DOHH2 (cell line): Measurements from ENCODE around the gene UNC93B1.
"Not testable (repeated sequence)": the region's sequence is repeated elsewhere in the genome, so short reads cannot be mapped to it uniquely, and the experiment has no call there.

Experiments
- H3F3A ChIP-seq: fragments of 200-600 bp; sonication (generic), shearing (Covaris generic); 2 replicates; pipeline ENCODE4 v1.6.0; 2016; ENCODE audit warnings: antibody characterized with exemption, mild to moderate bottlenecking; ENCODE audit not compliant: control insufficient read depth, insufficient read depth
- H3K27ac ChIP-seq: fragments of 200-600 bp; sonication (generic); 2 replicates; pipeline ENCODE4 v1.5.1; 2014; ENCODE audit warnings: low read depth, mild to moderate bottlenecking, low read length, moderate library complexity
- H3K27me3 ChIP-seq: fragments of 200-600 bp; sonication (generic); 2 replicates; pipeline ENCODE4 v1.6.1; 2014; ENCODE audit warnings: mild to moderate bottlenecking, low read length, mixed read lengths; ENCODE audit not compliant: control insufficient read depth
- H3K36me3 ChIP-seq: fragments of 200-600 bp; sonication (generic); 2 replicates; pipeline ENCODE4 v1.6.1; 2014; ENCODE audit warnings: mild to moderate bottlenecking, low read length, moderate library complexity, mixed read lengths; ENCODE audit not compliant: control insufficient read depth
- H3K4me1 ChIP-seq: fragments of 200-600 bp; sonication (generic); 2 replicates; pipeline ENCODE4 v1.6.1; 2014; ENCODE audit warnings: mild to moderate bottlenecking, low read length, mixed read lengths; ENCODE audit not compliant: control insufficient read depth
- H3K4me2 ChIP-seq: fragments of 200-600 bp; sonication (generic); 2 replicates; pipeline ENCODE4 v1.6.0; 2014; ENCODE audit warnings: mild to moderate bottlenecking, low read length, moderate library complexity
- H3K4me3 ChIP-seq: fragments of 200-600 bp; sonication (generic); 2 replicates; pipeline ENCODE4 v1.5.1; 2014; ENCODE audit warnings: mild to moderate bottlenecking, low read length, mixed read lengths
- H3K79me2 ChIP-seq: fragments of 200-600 bp; sonication (generic); 2 replicates; pipeline ENCODE4 v1.6.1; 2014; ENCODE audit warnings: mild to moderate bottlenecking, low read length, mixed read lengths; ENCODE audit not compliant: control insufficient read depth
- H3K9me2 ChIP-seq: fragments of 200-600 bp; sonication (generic); replicated peaks from 2 replicates; pipeline ENCODE4 v1.6.1; 2014; ENCODE audit warnings: mild to moderate bottlenecking, low read length, mixed read lengths; ENCODE audit not compliant: control insufficient read depth
- H3K9me3 ChIP-seq: fragments of 200-600 bp; sonication (generic); 2 replicates; pipeline ENCODE4 v1.6.1; 2014; ENCODE audit warnings: antibody characterized with exemption, low read length, mixed read lengths; ENCODE audit not compliant: control insufficient read depth, insufficient read depth
- H4K20me1 ChIP-seq: fragments of 200-600 bp; sonication (generic); 2 replicates; pipeline ENCODE4 v1.6.0; 2014; ENCODE audit warnings: low read depth, mild to moderate bottlenecking, antibody characterized with exemption, low read length, moderate library complexity; ENCODE audit not compliant: control insufficient read depth, insufficient read depth
- EZH2phosphoT487 ChIP-seq: fragments of 200-600 bp; sonication (generic); IDR thresholded peaks from 2 replicates; pipeline ENCODE4 v1.6.1; 2017; ENCODE audit warnings: borderline replicate concordance, mild to moderate bottlenecking, antibody characterized with exemption, low read length, moderate library complexity, mixed read lengths
- TF ChIP-seq, protein P1 (sequence below): fragments of 200-600 bp; sonication (generic); IDR thresholded peaks from one replicate; pipeline ENCODE4 v1.5.1; 2014; ENCODE audit warnings: antibody characterized with exemption, mild to moderate bottlenecking, low read depth, low read length; ENCODE audit not compliant: poor library complexity, severe bottlenecking

Gene UNC93B1

GRCh38 chr11:67997475-67997921, 6.4 kb downstream of the UNC93B1 start:
- Histone ChIP-seq H3K9me2 (no peaks in the 10 kb centered on the region), H3F3A (peaks cover 3% of the 10 kb centered on the region; the same call in 1 of the 2 replicates), H3K9me3 (no peaks in the 10 kb centered on the region; the same call in 1 of the 2 replicates), H3K27ac (no peak overlapping the region), H3K4me3 (no peak overlapping the region), H3K27me3 (no peaks in the 10 kb centered on the region), H3K79me2 (peaks cover 8% of the 10 kb centered on the region), H3K36me3 (peaks cover 70% of the 10 kb centered on the region), H3K4me1 (peaks cover 29% of the 10 kb centered on the region), H4K20me1 (no peaks in the 10 kb centered on the region), H3K4me2 (no peak overlapping the region)
- TF ChIP-seq EZH2phosphoT487, result no peak
- TF ChIP-seq, protein P1, sequence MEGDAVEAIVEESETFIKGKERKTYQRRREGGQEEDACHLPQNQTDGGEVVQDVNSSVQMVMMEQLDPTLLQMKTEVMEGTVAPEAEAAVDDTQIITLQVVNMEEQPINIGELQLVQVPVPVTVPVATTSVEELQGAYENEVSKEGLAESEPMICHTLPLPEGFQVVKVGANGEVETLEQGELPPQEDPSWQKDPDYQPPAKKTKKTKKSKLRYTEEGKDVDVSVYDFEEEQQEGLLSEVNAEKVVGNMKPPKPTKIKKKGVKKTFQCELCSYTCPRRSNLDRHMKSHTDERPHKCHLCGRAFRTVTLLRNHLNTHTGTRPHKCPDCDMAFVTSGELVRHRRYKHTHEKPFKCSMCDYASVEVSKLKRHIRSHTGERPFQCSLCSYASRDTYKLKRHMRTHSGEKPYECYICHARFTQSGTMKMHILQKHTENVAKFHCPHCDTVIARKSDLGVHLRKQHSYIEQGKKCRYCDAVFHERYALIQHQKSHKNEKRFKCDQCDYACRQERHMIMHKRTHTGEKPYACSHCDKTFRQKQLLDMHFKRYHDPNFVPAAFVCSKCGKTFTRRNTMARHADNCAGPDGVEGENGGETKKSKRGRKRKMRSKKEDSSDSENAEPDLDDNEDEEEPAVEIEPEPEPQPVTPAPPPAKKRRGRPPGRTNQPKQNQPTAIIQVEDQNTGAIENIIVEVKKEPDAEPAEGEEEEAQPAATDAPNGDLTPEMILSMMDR, result no peak

DNA sequence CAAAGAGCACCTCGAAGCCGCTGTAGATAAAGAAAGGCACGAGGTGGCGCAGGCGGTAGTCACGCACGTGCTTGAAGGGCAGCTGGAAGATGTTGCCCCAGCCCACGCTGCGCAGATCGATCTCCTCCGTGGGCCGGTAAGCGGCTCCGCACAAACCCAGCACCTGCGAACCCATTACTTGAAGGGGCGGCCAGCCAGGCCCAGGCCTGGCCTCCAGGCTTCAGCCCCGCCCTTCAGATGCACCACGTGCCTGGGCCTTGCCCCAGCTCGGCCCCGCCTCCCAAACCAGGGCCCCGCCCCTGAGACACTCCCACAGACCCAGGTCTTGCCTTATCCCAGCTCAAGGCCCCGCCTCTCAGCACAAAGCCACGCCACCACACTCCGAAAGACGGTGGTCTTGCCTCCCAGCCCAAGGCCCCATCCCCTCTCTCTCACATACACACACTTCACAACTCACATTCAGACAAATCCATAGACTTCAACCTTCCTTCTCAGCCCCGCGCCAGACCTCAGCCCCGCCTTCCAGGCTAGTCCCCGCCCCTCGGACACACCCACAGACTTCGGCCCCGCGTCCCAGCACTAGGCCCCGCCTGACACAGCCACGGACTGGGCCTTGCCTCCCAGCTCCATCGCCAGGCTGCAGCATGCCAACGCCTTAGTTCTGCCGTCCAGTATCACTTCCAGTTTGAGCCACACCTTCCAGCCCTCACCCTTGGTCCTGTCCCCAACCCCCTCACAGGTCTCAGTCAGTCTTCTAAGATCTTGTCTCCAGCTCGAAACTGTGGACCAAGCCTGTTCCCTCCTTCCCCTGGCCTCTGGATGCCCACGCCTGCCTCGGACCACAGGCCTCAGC, 7.0 kb downstream of the UNC93B1 start:
- H3K4me2 ChIP-seq, result no peak overlapping the region
- no peak overlapping the region for H3K27ac ChIP-seq
- H3K9me3 ChIP-seq, result no peaks in the 10 kb centered on the region; the same call in 1 of the 2 replicates

GRCh38 chr11:67996051-67996450, 7.8 kb downstream of the UNC93B1 start:
- Histone ChIP-seq H3K9me2 (no peaks in the 10 kb centered on the region), H3K9me3 (no peaks in the 10 kb centered on the region; the same call in 1 of the 2 replicates), H4K20me1 (no peaks in the 10 kb centered on the region), H3F3A (no peaks in the 10 kb centered on the region), H3K36me3 (peaks cover 58% of the 10 kb centered on the region), H3K4me1 (peaks cover 20% of the 10 kb centered on the region), H3K4me3 (no peak overlapping the region), H3K27ac (no peak overlapping the region), H3K79me2 (no peaks in the 10 kb centered on the region), H3K4me2 (no peak overlapping the region), H3K27me3 (no peaks in the 10 kb centered on the region)
- no peak for TF ChIP-seq EZH2phosphoT487
- TF ChIP-seq, protein P1, result no peak

More for the DNA sequence above, 7.0 kb downstream of the UNC93B1 start:
- Histone ChIP-seq H3K4me1 (peaks cover 22% of the 10 kb centered on the region), H3K9me2 (no peaks in the 10 kb centered on the region), H3K36me3 (peaks cover 63% of the 10 kb centered on the region), H3K4me3 (no peak overlapping the region), H3K27me3 (no peaks in the 10 kb centered on the region), H4K20me1 (no peaks in the 10 kb centered on the region), H3K79me2 (peaks cover 2% of the 10 kb centered on the region; the same call in 1 of the 2 replicates), H3F3A (no peaks in the 10 kb centered on the region)
- no peak for TF ChIP-seq EZH2phosphoT487
- TF ChIP-seq, protein P1, result no peak

GRCh38 chr11:67995579-67995978, 8.3 kb downstream of the UNC93B1 start:
- Histone ChIP-seq H3K36me3 (peaks cover 56% of the 10 kb centered on the region), H3K4me1 (peaks cover 20% of the 10 kb centered on the region)
- not testable (repeated sequence) for H3K27ac ChIP-seq

GRCh38 chr11:67995129-67995528, 8.8 kb downstream of the UNC93B1 start:
- H3K36me3 ChIP-seq, result peaks cover 53% of the 10 kb centered on the region

More at GRCh38 chr11:67995579-67995978, 8.3 kb downstream of the UNC93B1 start:
- H4K20me1 ChIP-seq, H3K9me3 ChIP-seq, H3K79me2 ChIP-seq, H3K27me3 ChIP-seq, H3F3A ChIP-seq, H3K9me2 ChIP-seq, H3K4me2 ChIP-seq, H3K4me3 ChIP-seq: not testable (repeated sequence)

More at GRCh38 chr11:67995129-67995528, 8.8 kb downstream of the UNC93B1 start:
- not testable (repeated sequence) for H3K4me2 ChIP-seq, H3K4me3 ChIP-seq, H3K27me3 ChIP-seq, H3K9me2 ChIP-seq, H3K27ac ChIP-seq, H3K9me3 ChIP-seq, H3K79me2 ChIP-seq, H4K20me1 ChIP-seq, H3F3A ChIP-seq
- H3K4me1 ChIP-seq, result peaks cover 20% of the 10 kb centered on the region
